ENCODE results near the gene DLGAP4.

DNA sequence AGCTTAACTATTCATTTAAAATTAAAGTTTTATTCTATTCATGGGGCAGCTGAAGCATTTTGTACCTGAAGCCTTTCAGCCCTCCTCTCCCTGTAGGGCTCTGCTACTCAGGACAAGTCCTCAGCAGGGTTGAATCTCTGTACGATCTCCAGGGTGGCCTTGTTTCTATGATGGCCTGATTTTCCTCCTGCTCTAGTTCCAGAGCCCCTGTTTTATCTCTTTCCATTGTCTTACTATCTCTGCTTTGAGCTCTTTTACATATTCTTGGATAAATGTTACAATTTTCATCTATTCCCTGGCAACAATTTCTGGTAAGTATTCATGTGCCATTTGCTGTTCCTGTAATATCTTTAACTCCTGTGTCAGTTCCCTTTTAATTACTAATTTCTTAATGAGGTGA lies 215.4 kb downstream of the DLGAP4 start:
- TF ChIP-seq, protein P1, sequence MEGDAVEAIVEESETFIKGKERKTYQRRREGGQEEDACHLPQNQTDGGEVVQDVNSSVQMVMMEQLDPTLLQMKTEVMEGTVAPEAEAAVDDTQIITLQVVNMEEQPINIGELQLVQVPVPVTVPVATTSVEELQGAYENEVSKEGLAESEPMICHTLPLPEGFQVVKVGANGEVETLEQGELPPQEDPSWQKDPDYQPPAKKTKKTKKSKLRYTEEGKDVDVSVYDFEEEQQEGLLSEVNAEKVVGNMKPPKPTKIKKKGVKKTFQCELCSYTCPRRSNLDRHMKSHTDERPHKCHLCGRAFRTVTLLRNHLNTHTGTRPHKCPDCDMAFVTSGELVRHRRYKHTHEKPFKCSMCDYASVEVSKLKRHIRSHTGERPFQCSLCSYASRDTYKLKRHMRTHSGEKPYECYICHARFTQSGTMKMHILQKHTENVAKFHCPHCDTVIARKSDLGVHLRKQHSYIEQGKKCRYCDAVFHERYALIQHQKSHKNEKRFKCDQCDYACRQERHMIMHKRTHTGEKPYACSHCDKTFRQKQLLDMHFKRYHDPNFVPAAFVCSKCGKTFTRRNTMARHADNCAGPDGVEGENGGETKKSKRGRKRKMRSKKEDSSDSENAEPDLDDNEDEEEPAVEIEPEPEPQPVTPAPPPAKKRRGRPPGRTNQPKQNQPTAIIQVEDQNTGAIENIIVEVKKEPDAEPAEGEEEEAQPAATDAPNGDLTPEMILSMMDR (IDR thresholded peaks at IDR 0.05): no peak
- no peak for TF ChIP-seq POLR2AphosphoS5 (IDR thresholded peaks at IDR 0.05; ENCODE audit: insufficient read depth in 1 of 2, low read depth in 1 of 2)
- TF ChIP-seq POLR2A (IDR thresholded peaks at IDR 0.05): no peak
